Measurements from ENCODE around the gene WASF2.
"Not testable (repeated sequence)": the region's sequence is repeated elsewhere in the genome, so short reads cannot be mapped to it uniquely, and the experiment has no call there.

The WASF2 gene

GRCh38 chr1:27394925-27395324 is 95.0 kb downstream of the WASF2 start:
- no peak for DNase-seq

GRCh38 chr1:27394282-27394658 is 95.7 kb downstream of the WASF2 start:
- no peak for DNase-seq

GRCh38 chr1:27393641-27394281 is 96.2 kb downstream of the WASF2 start:
- DNase-seq, result no peak

- DNase-seq, result no peak
Measured at GRCh38 chr1:27392778-27393635, 97.0 kb downstream of the WASF2 start.

- peak; percentile 93 for DNase-seq
Measured at GRCh38 chr1:27392096-27392777, 97.7 kb downstream of the WASF2 start, which contains the start of gene GPR3. GPR3 (plus strand) TSS chr1:27392622; CDS start chr1:27393799, 1,177 bp downstream.

- DNase-seq, result peak; percentile 68
Measured at GRCh38 chr1:27391511-27392095, 98.4 kb downstream of the WASF2 start.

GRCh38 chr1:27388337-27389005 is 101.5 kb downstream of the WASF2 start:
- no peak for DNase-seq

GRCh38 chr1:27384797-27385196 is 105.2 kb downstream of the WASF2 start:
- DNase-seq, result not testable (repeated sequence)

- no peak for DNase-seq
Measured at GRCh38 chr1:27383661-27384060, 106.3 kb downstream of the WASF2 start.

GRCh38 chr1:27383039-27383605 is 106.8 kb downstream of the WASF2 start, which contains the start of gene CD164L2:
CD164L2 (minus strand) TSS chr1:27383333; CDS start chr1:27383239, 94 bp downstream.
- no peak for DNase-seq

- no peak for DNase-seq
Measured at GRCh38 chr1:27381969-27382762, 107.8 kb downstream of the WASF2 start.

GRCh38 chr1:27380766-27381733 is 108.9 kb downstream of the WASF2 start:
- no peak for DNase-seq

GRCh38 chr1:27380224-27380623 is 109.7 kb downstream of the WASF2 start:
- DNase-seq, result no peak

- no peak for DNase-seq
Measured at GRCh38 chr1:27379564-27380122, 110.3 kb downstream of the WASF2 start.

- DNase-seq, result no peak
Measured at GRCh38 chr1:27377760-27378495, 112.0 kb downstream of the WASF2 start.

GRCh38 chr1:27374362-27375086 is 115.4 kb downstream of the WASF2 start, which contains the start of gene FCN3:
FCN3 (minus strand) TSS chr1:27374824; CDS start chr1:27374818, 6 bp downstream.
- DNase-seq, result no peak

- DNase-seq, result no peak
Measured at GRCh38 chr1:27372808-27373690, 116.9 kb downstream of the WASF2 start.

Measured in left hindlimb (tissue), 1 donor.